GM12891 (cell line): Measurements from ENCODE around the gene SLC6A11.

Experiments used
- POLR2A ChIP-seq: IDR thresholded peaks from 2 replicates; pipeline ENCODE4 v1.6.1; 2011; ENCODE audit warnings: low read depth, low read length, control low read depth
- POLR2AphosphoS5 ChIP-seq: IDR thresholded peaks from 2 replicates; pipeline ENCODE4 v1.6.1; 2011; ENCODE audit warnings: low read depth, low read length, control low read depth
- POU2F2 ChIP-seq: IDR thresholded peaks from 2 replicates; pipeline ENCODE4 v1.6.1; 2011; ENCODE audit warnings: low read depth, mild to moderate bottlenecking, control low read depth, low read length, moderate library complexity

GRCh38 chr3:10939556-10939955, 123.5 kb downstream of the SLC6A11 start:
- TF ChIP-seq POLR2AphosphoS5: no peak
- TF ChIP-seq POLR2A: no peak
- TF ChIP-seq POU2F2: no peak
